Loucy (cell line): ENCODE data around the gene PIEZO1.

ENCODE experiments used
- H2AFZ ChIP-seq: fragments of 200-600 bp; sonication (generic); 2 replicates; pipeline ENCODE4 v1.6.0; 2016; ENCODE audit warnings: antibody characterized with exemption, mild to moderate bottlenecking, low read length, moderate library complexity
- H3F3A ChIP-seq: fragments of 200-600 bp; 2 replicates; pipeline ENCODE4 v1.6.0; 2016; ENCODE audit warnings: antibody characterized with exemption, low read depth, mild to moderate bottlenecking
- H3K27me3 ChIP-seq: fragments of 200-600 bp; sonication (generic); 2 replicates; pipeline ENCODE4 v1.6.1; 2014; ENCODE audit warnings: low read length, mild to moderate bottlenecking; ENCODE audit not compliant: insufficient read depth, poor library complexity, severe bottlenecking
- H3K36me3 ChIP-seq: fragments of 200-600 bp; sonication (generic); 2 replicates; pipeline ENCODE4 v1.6.1; 2016; ENCODE audit warnings: low read length; ENCODE audit not compliant: insufficient read depth
- H3K4me1 ChIP-seq: fragments of 200-600 bp; sonication (generic); 2 replicates; pipeline ENCODE4 v1.5.1; 2014; ENCODE audit warnings: low read length, mild to moderate bottlenecking; ENCODE audit not compliant: insufficient read depth, poor library complexity, severe bottlenecking
- H3K4me2 ChIP-seq: fragments of 200-600 bp; sonication (generic); 2 replicates; pipeline ENCODE4 v1.6.0; 2014; ENCODE audit warnings: antibody characterized with exemption, low read length, low read depth, mild to moderate bottlenecking; ENCODE audit not compliant: poor library complexity, severe bottlenecking
- H3K4me3 ChIP-seq: fragments of 200-600 bp; sonication (generic); 2 replicates; pipeline ENCODE4 v1.5.1; 2014; ENCODE audit warnings: low read length, mild to moderate bottlenecking, mixed read lengths; ENCODE audit not compliant: poor library complexity, severe bottlenecking
- H3K79me2 ChIP-seq: fragments of 200-600 bp; sonication (generic); 2 replicates; pipeline ENCODE4 v1.6.1; 2014; ENCODE audit warnings: low read length; ENCODE audit not compliant: insufficient read depth
- H3K9ac ChIP-seq: fragments of 200-600 bp; sonication (generic); 2 replicates; pipeline ENCODE4 v1.6.0; 2014; ENCODE audit warnings: mild to moderate bottlenecking, low read depth, low read length, moderate library complexity; ENCODE audit not compliant: poor library complexity, severe bottlenecking
- H3K9me2 ChIP-seq: fragments of 200-600 bp; sonication (generic); replicated peaks from 2 replicates; pipeline ENCODE4 v1.6.1; 2016; ENCODE audit warnings: low read depth, low read length, mixed read lengths
- H3K9me3 ChIP-seq: fragments of 200-600 bp; sonication (generic); 2 replicates; pipeline ENCODE4 v1.6.1; 2014; ENCODE audit warnings: mild to moderate bottlenecking, antibody characterized with exemption, low read length, low read depth; ENCODE audit not compliant: insufficient read depth
- H4K20me1 ChIP-seq: fragments of 200-600 bp; sonication (generic); 2 replicates; pipeline ENCODE4 v1.6.0; 2014; ENCODE audit warnings: antibody characterized with exemption, low read length, mild to moderate bottlenecking; ENCODE audit not compliant: insufficient read depth, poor library complexity, severe bottlenecking
- CTCF ChIP-seq: fragments of 200-600 bp; sonication (generic); conservative IDR thresholded peaks from 2 replicates; pipeline ENCODE4 v1.5.1; 2014; ENCODE audit warnings: mild to moderate bottlenecking, antibody characterized with exemption, low read length
- EZH2phosphoT487 ChIP-seq: fragments of 200-600 bp; IDR thresholded peaks from 2 replicates; pipeline ENCODE4 v1.6.1; 2018; ENCODE audit warnings: antibody characterized with exemption, mild to moderate bottlenecking, moderate library complexity, borderline replicate concordance

The PIEZO1 gene

GRCh38 chr16:88783391-88784073 lies 1.5 kb downstream of the PIEZO1 start:
- peaks cover 72% of the 10 kb centered on the region for H3K79me2 ChIP-seq
- no peaks in the 10 kb centered on the region for H3K36me3 ChIP-seq
- no peaks in the 10 kb centered on the region for H3F3A ChIP-seq
- no peaks in the 10 kb centered on the region for H3K9me2 ChIP-seq
- H2AFZ ChIP-seq, result no peak overlapping the region
- peak overlapping the region; percentile 91 for H3K9ac ChIP-seq
- H3K27me3 ChIP-seq, result no peaks in the 10 kb centered on the region
- peaks cover 31% of the 10 kb centered on the region for H4K20me1 ChIP-seq
- no peaks in the 10 kb centered on the region for H3K9me3 ChIP-seq
- H3K4me2 ChIP-seq, result peak overlapping the region; percentile 79
- TF ChIP-seq EZH2phosphoT487, result no peak
- no peak for TF ChIP-seq CTCF
- peaks cover 27% of the 10 kb centered on the region for H3K4me1 ChIP-seq
- peak overlapping the region; percentile 79 for H3K4me3 ChIP-seq

GRCh38 chr16:88782454-88783390 lies 2.3 kb downstream of the PIEZO1 start:
- peak overlapping the region; percentile 79 for H3K4me2 ChIP-seq
- H3K9ac ChIP-seq, result peak overlapping the region; percentile 91
- peaks cover 31% of the 10 kb centered on the region for H4K20me1 ChIP-seq
- H3K9me2 ChIP-seq, result no peaks in the 10 kb centered on the region
- H3K9me3 ChIP-seq, result no peaks in the 10 kb centered on the region
- H2AFZ ChIP-seq, result no peak overlapping the region
- peaks cover 80% of the 10 kb centered on the region for H3K79me2 ChIP-seq
- H3K4me3 ChIP-seq, result peak overlapping the region; percentile 79
- H3K4me1 ChIP-seq, result peaks cover 27% of the 10 kb centered on the region
- H3F3A ChIP-seq, result no peaks in the 10 kb centered on the region
- no peaks in the 10 kb centered on the region for H3K36me3 ChIP-seq
- TF ChIP-seq EZH2phosphoT487, result no peak
- no peak for TF ChIP-seq CTCF
- no peaks in the 10 kb centered on the region for H3K27me3 ChIP-seq

GRCh38 chr16:88781140-88782077 lies 3.6 kb downstream of the PIEZO1 start:
- Histone ChIP-seq H3F3A (no peaks in the 10 kb centered on the region), H2AFZ (no peak overlapping the region), H3K36me3 (no peaks in the 10 kb centered on the region), H3K9me2 (no peaks in the 10 kb centered on the region), H3K4me3 (peak overlapping the region; percentile 79), H3K27me3 (no peaks in the 10 kb centered on the region), H4K20me1 (peaks cover 31% of the 10 kb centered on the region), H3K79me2 (peaks cover 92% of the 10 kb centered on the region), H3K4me2 (peak overlapping the region; percentile 79), H3K4me1 (peaks cover 27% of the 10 kb centered on the region), H3K9me3 (no peaks in the 10 kb centered on the region), H3K9ac (peak overlapping the region; percentile 91)
- TF ChIP-seq CTCF, result no peak
- no peak for TF ChIP-seq EZH2phosphoT487
